Mesothelial cell of epicardium (in vitro differentiated cells): Measurements from ENCODE around the gene C20orf173. TPM values are rescaled to one million over a fixed set of nuclear protein-coding genes. Genes with fewer than 3 reads are reported as not detected.

Experiments used
- DNase-seq, 2 experiments: peaks; one replicate each; pipeline ENCODE4 v3.0.0; 2021; ENCODE audit warnings: low spot score in 2 of 2; ENCODE audit not compliant: unreplicated experiment in 2 of 2
- H3K27ac Mint-ChIP-seq: 2 replicates; pipeline ENCODE4 v1.8.0; 2021; ENCODE audit warnings: mixed read lengths
- H3K27me3 Mint-ChIP-seq: 2 replicates; pipeline ENCODE4 v1.8.0; 2021; ENCODE audit warnings: low read depth, mixed read lengths
- H3K36me3 Mint-ChIP-seq: 2 replicates; pipeline ENCODE4 v1.8.0; 2021; ENCODE audit warnings: mixed read lengths
- H3K4me1 Mint-ChIP-seq: 2 replicates; pipeline ENCODE4 v1.8.0; 2021; ENCODE audit warnings: mixed read lengths
- H3K4me3 Mint-ChIP-seq: 2 replicates; pipeline ENCODE4 v1.8.0; 2021; ENCODE audit warnings: mild to moderate bottlenecking, moderate library complexity, mixed read lengths
- H3K9me3 Mint-ChIP-seq: 2 replicates; pipeline ENCODE4 v1.8.0; 2021; ENCODE audit warnings: mixed read lengths
- CTCF ChIP-seq: fragments of 200-600 bp; sonication (generic); IDR thresholded peaks from one replicate; pipeline ENCODE4 v1.5.0; 2021; ENCODE audit warnings: antibody characterized with exemption; ENCODE audit not compliant: unreplicated experiment
- total RNA-seq: library from RNA; stranded (reverse); gene quantifications from 3 replicates; pipeline ENCODE4 v1.2.1, GENCODE V29; 2021

C20orf173 gene
- not detected in 3 replicates for total RNA-seq

- Mint-ChIP-seq H3K9me3 (no peaks in the 10 kb centered on the region), H3K27me3 (no peaks in the 10 kb centered on the region), H3K4me1 (no peaks in the 10 kb centered on the region), H3K36me3 (no peaks in the 10 kb centered on the region), H3K27ac (no peak within 1 kb of the TSS), H3K4me3 (no peak within 1 kb of the TSS)
- TF ChIP-seq CTCF, result no peak
- no peak for DNase-seq
Measured at GRCh38 chr20:35529552-35529951, at the start of gene C20orf173. C20orf173 (minus strand) TSS chr20:35529652; CDS start chr20:35529373, 279 bp downstream.

GRCh38 chr20:35579196-35579595, 49.7 kb upstream of the C20orf173 start:
- no peaks in the 10 kb centered on the region for H3K27me3 Mint-ChIP-seq
- H3K4me3 Mint-ChIP-seq, result no peak overlapping the region
- H3K27ac Mint-ChIP-seq, result no peak overlapping the region

GRCh38 chr20:35578469-35578868, 49.0 kb upstream of the C20orf173 start:
- Mint-ChIP-seq H3K9me3 (peaks cover 13% of the 10 kb centered on the region), H3K4me1 (no peaks in the 10 kb centered on the region), H3K36me3 (no peaks in the 10 kb centered on the region), H3K27me3 (no peaks in the 10 kb centered on the region), H3K27ac (no peak overlapping the region), H3K4me3 (no peak overlapping the region)
- no peak for TF ChIP-seq CTCF
- no peak for DNase-seq

More at GRCh38 chr20:35579196-35579595, 49.7 kb upstream of the C20orf173 start:
- H3K9me3 Mint-ChIP-seq, result peaks cover 9% of the 10 kb centered on the region
- no peak for TF ChIP-seq CTCF
- no peaks in the 10 kb centered on the region for H3K4me1 Mint-ChIP-seq
- H3K36me3 Mint-ChIP-seq, result no peaks in the 10 kb centered on the region
- DNase-seq, result no peak

GRCh38 chr20:35576816-35577215, 47.4 kb upstream of the C20orf173 start:
- no peak overlapping the region for H3K4me3 Mint-ChIP-seq
- TF ChIP-seq CTCF, result no peak
- no peaks in the 10 kb centered on the region for H3K4me1 Mint-ChIP-seq
- H3K9me3 Mint-ChIP-seq, result peaks cover 18% of the 10 kb centered on the region
- H3K36me3 Mint-ChIP-seq, result peaks cover 2% of the 10 kb centered on the region
- no peak overlapping the region for H3K27ac Mint-ChIP-seq
- DNase-seq, result no peak
- H3K27me3 Mint-ChIP-seq, result peaks cover 2% of the 10 kb centered on the region

- Mint-ChIP-seq H3K4me1 (no peaks in the 10 kb centered on the region), H3K27ac (no peak overlapping the region), H3K27me3 (peaks cover 2% of the 10 kb centered on the region), H3K9me3 (peaks cover 12% of the 10 kb centered on the region), H3K4me3 (no peak overlapping the region), H3K36me3 (peaks cover 2% of the 10 kb centered on the region)
- no peak for TF ChIP-seq CTCF
- no peak for DNase-seq
Measured at GRCh38 chr20:35575958-35576357, 46.5 kb upstream of the C20orf173 start.

GRCh38 chr20:35572838-35573237, 43.4 kb upstream of the C20orf173 start:
- DNase-seq, result no peak
- no peak overlapping the region for H3K27ac Mint-ChIP-seq
- peaks cover 2% of the 10 kb centered on the region for H3K27me3 Mint-ChIP-seq

More at GRCh38 chr20:35572838-35573237, 43.4 kb upstream of the C20orf173 start:
- no peak for TF ChIP-seq CTCF
- peaks cover 12% of the 10 kb centered on the region for H3K9me3 Mint-ChIP-seq
- peaks cover 2% of the 10 kb centered on the region for H3K36me3 Mint-ChIP-seq
- no peaks in the 10 kb centered on the region for H3K4me1 Mint-ChIP-seq
- H3K4me3 Mint-ChIP-seq, result no peak overlapping the region
